ENCODE results near the gene CDK5RAP1.
A peak's percentile ranks its signal among the peaks of the same experiment; 100 is the strongest.

CDK5RAP1 gene

GRCh38 chr20:33419140-33419974 lies 18.0 kb upstream of the CDK5RAP1 start:
- FAIRE-seq, result no peak
- DNase-seq (ENCODE audit: insufficient read length, low spot score), result no peak

GRCh38 chr20:33418033-33418432 lies 16.7 kb upstream of the CDK5RAP1 start:
- FAIRE-seq (no peak), DNase-seq (ENCODE audit: insufficient read length, low spot score) (no peak)

More at GRCh38 chr20:33419140-33419974, 18.0 kb upstream of the CDK5RAP1 start:
- no peak for TF ChIP-seq POLR2A (IDR thresholded peaks at IDR 0.05; ENCODE audit: low read depth, low read length)
- no peak for TF ChIP-seq TAF1 (IDR thresholded peaks at IDR 0.05; ENCODE audit: low read depth, low read length)
- TF ChIP-seq POLR2AphosphoS5 (IDR thresholded peaks at IDR 0.05; ENCODE audit: low read depth, low read length), result no peak
- TF ChIP-seq POU2F2 (IDR thresholded peaks at IDR 0.05; ENCODE audit: low read depth, low read length), result no peak
- TF ChIP-seq PAX5 (IDR thresholded peaks at IDR 0.05; ENCODE audit: insufficient read depth, low read length, severe bottlenecking), result no peak
- no peak for TF ChIP-seq SPI1 (IDR thresholded peaks at IDR 0.05; ENCODE audit: low read depth, low read length)

GRCh38 chr20:33415948-33416347 lies 14.6 kb upstream of the CDK5RAP1 start:
- FAIRE-seq (no peak), DNase-seq (ENCODE audit: insufficient read length, low spot score) (no peak)
- TF ChIP-seq POLR2AphosphoS5 (IDR thresholded peaks at IDR 0.05; ENCODE audit: low read depth, low read length), result no peak
- TF ChIP-seq POLR2A (IDR thresholded peaks at IDR 0.05; ENCODE audit: low read depth, low read length), result no peak
- no peak for TF ChIP-seq PAX5 (IDR thresholded peaks at IDR 0.05; ENCODE audit: insufficient read depth, low read length, severe bottlenecking)
- no peak for TF ChIP-seq TAF1 (IDR thresholded peaks at IDR 0.05; ENCODE audit: low read depth, low read length)
- TF ChIP-seq POU2F2 (IDR thresholded peaks at IDR 0.05; ENCODE audit: low read depth, low read length), result no peak
- no peak for TF ChIP-seq SPI1 (IDR thresholded peaks at IDR 0.05; ENCODE audit: low read depth, low read length)

More at GRCh38 chr20:33418033-33418432, 16.7 kb upstream of the CDK5RAP1 start:
- TF ChIP-seq POU2F2 (IDR thresholded peaks at IDR 0.05; ENCODE audit: low read depth, low read length) (no peak), POLR2A (IDR thresholded peaks at IDR 0.05; ENCODE audit: low read depth, low read length) (no peak), POLR2AphosphoS5 (IDR thresholded peaks at IDR 0.05; ENCODE audit: low read depth, low read length) (no peak), TAF1 (IDR thresholded peaks at IDR 0.05; ENCODE audit: low read depth, low read length) (no peak), PAX5 (IDR thresholded peaks at IDR 0.05; ENCODE audit: insufficient read depth, low read length, severe bottlenecking) (no peak), SPI1 (IDR thresholded peaks at IDR 0.05; ENCODE audit: low read depth, low read length) (no peak)

GRCh38 chr20:33412484-33412838 lies 11.1 kb upstream of the CDK5RAP1 start:
- no peak for TF ChIP-seq POU2F2 (IDR thresholded peaks at IDR 0.05; ENCODE audit: low read depth, low read length)
- TF ChIP-seq SPI1 (IDR thresholded peaks at IDR 0.05; ENCODE audit: low read depth, low read length), result no peak
- TF ChIP-seq POLR2A (IDR thresholded peaks at IDR 0.05; ENCODE audit: low read depth, low read length), result no peak
- TF ChIP-seq PAX5 (IDR thresholded peaks at IDR 0.05; ENCODE audit: insufficient read depth, low read length, severe bottlenecking), result no peak
- TF ChIP-seq TAF1 (IDR thresholded peaks at IDR 0.05; ENCODE audit: low read depth, low read length), result no peak
- no peak for FAIRE-seq
- no peak for DNase-seq (ENCODE audit: insufficient read length, low spot score)

- FAIRE-seq (no peak), DNase-seq (ENCODE audit: insufficient read length, low spot score) (no peak)
- TF ChIP-seq POU2F2 (IDR thresholded peaks at IDR 0.05; ENCODE audit: low read depth, low read length), result no peak
Measured at GRCh38 chr20:33411711-33412483, 10.6 kb upstream of the CDK5RAP1 start.

- no peak for FAIRE-seq
- DNase-seq (ENCODE audit: insufficient read length, low spot score), result no peak
- TF ChIP-seq SPI1 (IDR thresholded peaks at IDR 0.05; ENCODE audit: low read depth, low read length) (no peak), TAF1 (IDR thresholded peaks at IDR 0.05; ENCODE audit: low read depth, low read length) (no peak)
Measured at GRCh38 chr20:33411242-33411641, 9.9 kb upstream of the CDK5RAP1 start.

GRCh38 chr20:33410081-33410742 lies 8.9 kb upstream of the CDK5RAP1 start:
- FAIRE-seq, result no peak
- TF ChIP-seq TAF1 (IDR thresholded peaks at IDR 0.05; ENCODE audit: low read depth, low read length) (no peak), POU2F2 (IDR thresholded peaks at IDR 0.05; ENCODE audit: low read depth, low read length) (no peak), SPI1 (IDR thresholded peaks at IDR 0.05; ENCODE audit: low read depth, low read length) (no peak), POLR2A (IDR thresholded peaks at IDR 0.05; ENCODE audit: low read depth, low read length) (no peak), PAX5 (IDR thresholded peaks at IDR 0.05; ENCODE audit: insufficient read depth, low read length, severe bottlenecking) (no peak), POLR2AphosphoS5 (IDR thresholded peaks at IDR 0.05; ENCODE audit: low read depth, low read length) (no peak)

GRCh38 chr20:33408716-33409654 lies 7.7 kb upstream of the CDK5RAP1 start:
- TF ChIP-seq SPI1 (IDR thresholded peaks at IDR 0.05; ENCODE audit: low read depth, low read length), result 0 out of 2 replicates have a peak, but pooled peaks have one; percentile 11
- no peak for TF ChIP-seq POLR2AphosphoS5 (IDR thresholded peaks at IDR 0.05; ENCODE audit: low read depth, low read length)
- FAIRE-seq (peak; percentile 62), DNase-seq (ENCODE audit: insufficient read length, low spot score) (no peak)

More at GRCh38 chr20:33410081-33410742, 8.9 kb upstream of the CDK5RAP1 start:
- no peak for DNase-seq (ENCODE audit: insufficient read length, low spot score)

GRCh38 chr20:33408313-33408712 lies 7.0 kb upstream of the CDK5RAP1 start:
- FAIRE-seq (no peak), DNase-seq (ENCODE audit: insufficient read length, low spot score) (no peak)
- TF ChIP-seq TAF1 (IDR thresholded peaks at IDR 0.05; ENCODE audit: low read depth, low read length), result no peak
- no peak for TF ChIP-seq POLR2A (IDR thresholded peaks at IDR 0.05; ENCODE audit: low read depth, low read length)
- no peak for TF ChIP-seq POU2F2 (IDR thresholded peaks at IDR 0.05; ENCODE audit: low read depth, low read length)
- no peak for TF ChIP-seq POLR2AphosphoS5 (IDR thresholded peaks at IDR 0.05; ENCODE audit: low read depth, low read length)
- no peak for TF ChIP-seq PAX5 (IDR thresholded peaks at IDR 0.05; ENCODE audit: insufficient read depth, low read length, severe bottlenecking)
- no peak for TF ChIP-seq SPI1 (IDR thresholded peaks at IDR 0.05; ENCODE audit: low read depth, low read length)
